ENCODE results near the gene AMBRA1.

The AMBRA1 gene

DNA sequence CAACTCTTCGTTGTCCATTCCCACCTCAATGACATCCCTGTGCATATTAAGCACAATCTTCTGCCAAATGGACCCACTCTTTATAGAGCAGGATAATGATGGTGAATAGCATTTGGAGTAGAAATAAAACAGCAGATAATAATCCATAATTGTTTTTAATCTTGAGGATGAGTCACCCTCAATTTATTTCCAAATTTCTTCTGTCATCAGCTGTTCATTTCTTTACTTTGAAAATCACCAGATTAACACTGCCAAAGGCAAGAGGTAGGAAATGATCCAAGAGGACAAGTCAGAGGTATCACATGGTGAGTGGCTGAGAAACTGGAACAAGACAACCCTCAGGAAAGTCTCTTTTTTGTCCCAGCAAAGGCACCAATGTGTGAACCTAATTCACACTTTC, 7.3 kb upstream of the AMBRA1 start:
- Histone ChIP-seq H3K27ac (no peak overlapping the region), H3K27me3 (no peaks in the 10 kb centered on the region), H3K4me3 (no peak overlapping the region), H3K36me3 (peaks cover 0 to 10% (median 8%) of the 10 kb centered on the region in 3 donors), H3K9me3 (no peaks in the 10 kb centered on the region), H3K4me1 (no peaks in the 10 kb centered on the region)
- intact Hi-C loops (cut with DNase I; ENCODE audit: low total_unique reads) = no loop called here
- DNase-seq = no peak
- TF ChIP-seq, protein P1, sequence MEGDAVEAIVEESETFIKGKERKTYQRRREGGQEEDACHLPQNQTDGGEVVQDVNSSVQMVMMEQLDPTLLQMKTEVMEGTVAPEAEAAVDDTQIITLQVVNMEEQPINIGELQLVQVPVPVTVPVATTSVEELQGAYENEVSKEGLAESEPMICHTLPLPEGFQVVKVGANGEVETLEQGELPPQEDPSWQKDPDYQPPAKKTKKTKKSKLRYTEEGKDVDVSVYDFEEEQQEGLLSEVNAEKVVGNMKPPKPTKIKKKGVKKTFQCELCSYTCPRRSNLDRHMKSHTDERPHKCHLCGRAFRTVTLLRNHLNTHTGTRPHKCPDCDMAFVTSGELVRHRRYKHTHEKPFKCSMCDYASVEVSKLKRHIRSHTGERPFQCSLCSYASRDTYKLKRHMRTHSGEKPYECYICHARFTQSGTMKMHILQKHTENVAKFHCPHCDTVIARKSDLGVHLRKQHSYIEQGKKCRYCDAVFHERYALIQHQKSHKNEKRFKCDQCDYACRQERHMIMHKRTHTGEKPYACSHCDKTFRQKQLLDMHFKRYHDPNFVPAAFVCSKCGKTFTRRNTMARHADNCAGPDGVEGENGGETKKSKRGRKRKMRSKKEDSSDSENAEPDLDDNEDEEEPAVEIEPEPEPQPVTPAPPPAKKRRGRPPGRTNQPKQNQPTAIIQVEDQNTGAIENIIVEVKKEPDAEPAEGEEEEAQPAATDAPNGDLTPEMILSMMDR (IDR thresholded peaks at IDR 0.05) = no peak

DNA sequence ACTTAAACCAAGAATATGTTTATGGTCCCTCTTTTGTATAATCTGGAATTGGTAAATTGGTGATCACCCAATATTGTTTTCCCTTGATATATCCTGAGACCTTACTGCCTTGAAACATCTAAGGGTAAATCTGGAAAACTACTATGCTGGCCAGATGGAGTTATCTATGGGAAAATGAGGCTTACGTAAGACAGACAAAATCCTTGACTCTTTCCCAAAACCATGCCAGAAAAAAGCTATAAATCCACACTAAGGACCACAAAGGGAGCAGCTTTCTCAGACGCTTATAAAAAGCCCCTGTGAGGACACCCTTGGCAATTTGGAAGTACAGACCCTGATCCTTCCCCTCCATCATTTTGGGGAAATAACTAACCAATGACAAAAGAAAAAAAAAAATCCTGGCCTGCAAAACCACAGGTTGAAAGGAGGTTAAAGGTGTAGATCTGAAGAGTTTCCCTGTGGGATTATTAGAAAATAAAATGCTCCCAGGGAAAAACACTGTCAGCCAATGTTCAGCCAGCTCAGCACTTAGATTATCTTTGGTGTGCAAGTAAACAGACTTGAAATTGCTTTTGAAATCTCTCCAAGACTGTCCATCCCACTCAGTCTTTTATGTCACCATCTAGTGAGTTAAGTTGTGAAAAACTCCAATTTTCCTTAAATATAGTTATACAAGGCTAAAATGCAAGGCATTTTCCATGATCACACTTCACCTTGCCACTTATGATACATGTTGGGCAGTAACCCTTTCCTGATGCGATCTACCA, 6.6 kb upstream of the AMBRA1 start:
- Histone ChIP-seq H3K4me3 (no peak overlapping the region), H3K27ac (peak overlapping the region in 1 of 2 donors; percentile 1), H3K27me3 (no peaks in the 10 kb centered on the region), H3K9me3 (no peaks in the 10 kb centered on the region), H3K4me1 (no peaks in the 10 kb centered on the region), H3K36me3 (peaks cover 0 to 10% (median 8%) of the 10 kb centered on the region in 3 donors)
- DNase-seq = no peak
- TF ChIP-seq, protein P1 (IDR thresholded peaks at IDR 0.05) = no peak
- intact Hi-C loops (cut with DNase I; ENCODE audit: low total_unique reads) = no loop called here

DNA sequence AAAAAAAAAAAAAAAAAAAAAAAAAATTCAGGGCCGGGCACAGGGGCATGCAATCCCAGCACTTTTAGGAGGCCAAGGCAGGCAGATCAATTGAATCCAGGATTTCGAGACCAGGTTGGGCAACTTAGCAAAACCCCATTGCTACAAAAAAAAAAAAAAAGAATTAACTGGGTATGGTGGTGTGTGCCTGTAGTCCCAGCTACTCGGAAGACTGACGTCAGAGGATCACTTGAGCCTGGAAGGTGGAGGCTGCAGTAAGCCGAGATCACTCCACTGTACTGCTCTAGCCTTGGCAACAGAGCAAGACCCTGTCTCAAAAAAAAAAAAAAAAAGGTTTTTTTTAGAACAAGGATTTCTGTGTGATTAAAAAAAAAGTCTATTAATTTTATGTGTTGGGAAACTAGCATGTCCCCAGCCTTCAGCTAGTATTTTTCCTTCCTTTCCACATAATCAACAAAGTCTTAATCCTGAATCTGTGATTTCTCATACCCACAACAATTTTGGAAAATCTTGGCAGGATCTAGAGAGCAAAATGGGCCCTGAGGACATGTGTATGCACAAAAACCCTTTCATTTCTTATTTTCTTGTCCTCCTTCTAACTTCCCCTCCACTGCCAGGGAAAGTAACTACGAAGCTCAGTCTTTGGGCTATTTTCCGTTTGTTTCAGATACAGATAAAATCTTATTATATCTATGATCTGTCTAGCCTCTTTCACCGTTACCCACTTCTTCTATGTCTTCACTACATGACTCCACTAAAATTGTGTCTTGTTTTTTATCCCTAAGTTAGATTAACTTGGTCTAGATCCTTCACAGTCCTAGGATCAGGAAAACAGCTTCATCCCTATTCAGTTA, 5.7 kb upstream of the AMBRA1 start:
- peaks cover 0 to 10% (median 8%) of the 10 kb centered on the region in 3 donors for H3K36me3 ChIP-seq
- no peak for DNase-seq
- no peak overlapping the region for H3K4me3 ChIP-seq
- peaks cover 0 to 2% (median 0%) of the 10 kb centered on the region in 4 donors for H3K4me1 ChIP-seq
- TF ChIP-seq, protein P1 (IDR thresholded peaks at IDR 0.05) = no peak
- H3K27ac ChIP-seq = peak overlapping the region in 1 of 2 donors; percentile 1
- no peaks in the 10 kb centered on the region for H3K9me3 ChIP-seq
- intact Hi-C loops (cut with DNase I; ENCODE audit: low total_unique reads) = no loop called here
- no peaks in the 10 kb centered on the region for H3K27me3 ChIP-seq

DNA sequence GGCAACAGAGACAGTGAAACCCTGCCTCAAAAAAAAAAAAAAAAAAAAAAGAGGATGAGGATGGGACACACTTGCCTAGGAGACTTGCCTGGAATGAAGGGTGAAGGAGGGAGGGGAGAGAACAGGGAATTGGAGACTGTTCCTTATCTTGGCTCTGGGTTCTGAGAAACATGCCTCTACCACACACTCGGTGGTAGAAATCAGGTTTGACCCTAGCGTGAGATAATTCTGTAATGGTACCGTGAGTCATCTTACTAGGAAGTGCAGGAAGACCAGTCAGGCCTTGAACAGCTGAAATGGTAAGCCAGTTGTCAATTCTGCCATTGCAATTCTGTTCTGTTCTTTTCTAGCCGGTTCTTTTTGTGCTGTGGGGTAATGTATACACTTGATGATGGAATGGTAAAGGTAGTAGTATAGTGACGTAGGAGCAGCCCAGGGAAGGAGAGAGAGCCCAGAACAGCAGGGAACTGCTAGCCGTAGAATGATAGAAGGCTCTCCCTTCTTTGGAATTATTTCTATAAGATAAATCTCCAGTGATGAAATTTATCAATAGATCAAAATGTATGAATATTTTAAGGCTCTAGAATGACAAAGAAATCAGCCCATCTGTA, 3.9 kb upstream of the AMBRA1 start:
- TF ChIP-seq, protein P1 (IDR thresholded peaks at IDR 0.05) = no peak
- no peaks in the 10 kb centered on the region for H3K27me3 ChIP-seq
- H3K4me1 ChIP-seq = peaks cover 0 to 11% (median 4%) of the 10 kb centered on the region in 4 donors
- H3K9me3 ChIP-seq = no peaks in the 10 kb centered on the region
- H3K4me3 ChIP-seq = no peak overlapping the region
- H3K36me3 ChIP-seq = peaks cover 0 to 2% (median 0%) of the 10 kb centered on the region in 3 donors
- intact Hi-C loops (cut with DNase I; ENCODE audit: low total_unique reads) = no loop called here
- no peak for DNase-seq
- H3K27ac ChIP-seq = no peak overlapping the region

DNA sequence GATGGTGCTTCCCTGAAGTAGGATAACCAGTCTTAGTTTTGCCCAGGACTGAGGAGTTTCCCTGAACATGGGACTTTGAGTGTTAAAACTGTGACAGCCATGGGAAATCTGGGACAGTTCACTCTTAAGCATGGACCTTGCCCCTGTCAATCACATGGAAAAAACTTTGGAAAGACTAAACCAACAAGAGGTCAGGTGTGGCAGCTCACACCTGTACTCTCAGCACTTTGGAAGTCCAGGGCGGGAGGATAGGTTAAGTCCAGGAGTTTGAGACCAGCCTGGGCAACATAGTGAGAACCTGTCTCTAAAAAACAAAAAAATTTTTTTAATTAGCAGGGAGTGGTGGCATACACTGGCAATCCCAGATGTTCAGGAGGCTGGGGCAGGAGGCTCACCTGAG, 3.3 kb upstream of the AMBRA1 start:
- intact Hi-C loops (cut with DNase I; ENCODE audit: low total_unique reads) = no loop called here
- Histone ChIP-seq H3K4me3 (no peak overlapping the region), H3K27me3 (no peaks in the 10 kb centered on the region), H3K4me1 (peaks cover 0 to 17% (median 9%) of the 10 kb centered on the region in 4 donors), H3K9me3 (no peaks in the 10 kb centered on the region), H3K27ac (no peak overlapping the region), H3K36me3 (no peaks in the 10 kb centered on the region)
- TF ChIP-seq, protein P1 (IDR thresholded peaks at IDR 0.05) = no peak
- DNase-seq = no peak
